HUES64 (cell line): ENCODE data around the gene ANKFY1.
"Not testable (repeated sequence)": the region's sequence is repeated elsewhere in the genome, so short reads cannot be mapped to it uniquely, and the experiment has no call there.

ENCODE experiments used
- H3K27ac ChIP-seq: 2 replicates; pipeline ENCODE4 v1.7.0; 2013; ENCODE audit warnings: low read depth, low read length, inconsistent platforms
- H3K27me3 ChIP-seq: 2 replicates; pipeline ENCODE4 v1.6.1; 2013; ENCODE audit warnings: mild to moderate bottlenecking, low read length; ENCODE audit not compliant: insufficient read depth
- H3K36me3 ChIP-seq: 2 replicates; pipeline ENCODE4 v1.6.1; 2013; ENCODE audit warnings: mild to moderate bottlenecking, low read length; ENCODE audit not compliant: insufficient read depth
- H3K4me1 ChIP-seq: 2 replicates; pipeline ENCODE4 v1.6.1; 2013; ENCODE audit warnings: mild to moderate bottlenecking, low read length, moderate library complexity; ENCODE audit not compliant: insufficient read depth
- H3K4me3 ChIP-seq: 2 replicates; pipeline ENCODE4 v1.5.1; 2013; ENCODE audit warnings: mild to moderate bottlenecking, low read length, moderate library complexity
- H3K9ac ChIP-seq: 2 replicates; pipeline ENCODE4 v1.6.1; 2013; ENCODE audit warnings: mild to moderate bottlenecking, low read depth, low read length
- H3K9me3 ChIP-seq: 2 replicates; pipeline ENCODE4 v1.6.1; 2013; ENCODE audit warnings: low read depth, low read length; ENCODE audit not compliant: insufficient read depth
- WGBS: fragments of 150-250, 120-280 bp; methylation state at CpG from one replicate; pipeline ENCODE4 v1.1.7; 2013; ENCODE audit warnings: missing lambda C conversion rate; 5-methylcytosine and 5-hydroxymethylcytosine counted together

ANKFY1 gene

GRCh38 chr17:4140125-4140524 is 123.7 kb downstream of the ANKFY1 start:
- Histone ChIP-seq H3K27ac (no peak overlapping the region), H3K4me1 (peaks cover 6% of the 10 kb centered on the region; the same call in 1 of the 2 replicates), H3K27me3 (no peaks in the 10 kb centered on the region), H3K36me3 (no peaks in the 10 kb centered on the region; the same call in 1 of the 2 replicates), H3K9me3 (no peaks in the 10 kb centered on the region), H3K9ac (no peak overlapping the region), H3K4me3 (no peak overlapping the region)
- WGBS, result 78% methylated on average over 2 of the region's 2 CpGs

GRCh38 chr17:4138906-4139526 is 124.8 kb downstream of the ANKFY1 start:
- not testable (repeated sequence) for H3K9ac ChIP-seq, H3K27ac ChIP-seq, H3K4me1 ChIP-seq, H3K27me3 ChIP-seq, H3K4me3 ChIP-seq, H3K36me3 ChIP-seq, H3K9me3 ChIP-seq
- 96% methylated on average over 8 of the region's 9 CpGs for WGBS

GRCh38 chr17:4136373-4136772 is 127.4 kb downstream of the ANKFY1 start:
- Histone ChIP-seq H3K27ac (no peak overlapping the region), H3K36me3 (no peaks in the 10 kb centered on the region; the same call in 1 of the 2 replicates), H3K9ac (no peak overlapping the region), H3K9me3 (no peaks in the 10 kb centered on the region), H3K27me3 (no peaks in the 10 kb centered on the region), H3K4me3 (no peak overlapping the region), H3K4me1 (no peaks in the 10 kb centered on the region)
- WGBS, result 96% methylated on average over 6 of the region's 6 CpGs

- Histone ChIP-seq H3K9ac (no peak overlapping the region), H3K9me3 (no peaks in the 10 kb centered on the region), H3K27ac (no peak overlapping the region), H3K4me3 (no peak overlapping the region), H3K27me3 (no peaks in the 10 kb centered on the region), H3K36me3 (no peaks in the 10 kb centered on the region; the same call in 1 of the 2 replicates), H3K4me1 (no peaks in the 10 kb centered on the region)
- 96% methylated on average over 3 of the region's 3 CpGs for WGBS
Observed at GRCh38 chr17:4135489-4135888, 128.3 kb downstream of the ANKFY1 start.

GRCh38 chr17:4134721-4135120 is 129.1 kb downstream of the ANKFY1 start:
- no peaks in the 10 kb centered on the region for H3K9me3 ChIP-seq

GRCh38 chr17:4130715-4131114 is 133.1 kb downstream of the ANKFY1 start:
- H3K36me3 ChIP-seq, result no peaks in the 10 kb centered on the region
- H3K27ac ChIP-seq, result no peak overlapping the region
- 90% methylated on average over 7 of the region's 7 CpGs for WGBS
- H3K9me3 ChIP-seq, result no peaks in the 10 kb centered on the region
- no peak overlapping the region for H3K4me3 ChIP-seq
- no peaks in the 10 kb centered on the region for H3K4me1 ChIP-seq
- H3K27me3 ChIP-seq, result no peaks in the 10 kb centered on the region
- no peak overlapping the region for H3K9ac ChIP-seq

More at GRCh38 chr17:4134721-4135120, 129.1 kb downstream of the ANKFY1 start:
- H3K9ac ChIP-seq, result no peak overlapping the region
- H3K36me3 ChIP-seq, result no peaks in the 10 kb centered on the region
- no peak overlapping the region for H3K27ac ChIP-seq
- no peak overlapping the region for H3K4me3 ChIP-seq
- WGBS, result over 99% methylated on average over 3 of the region's 3 CpGs
- no peaks in the 10 kb centered on the region for H3K27me3 ChIP-seq
- no peaks in the 10 kb centered on the region for H3K4me1 ChIP-seq

GRCh38 chr17:4127555-4127954 is 136.2 kb downstream of the ANKFY1 start:
- Histone ChIP-seq H3K27ac (no peak overlapping the region), H3K4me1 (peaks cover 11% of the 10 kb centered on the region; the same call in 1 of the 2 replicates), H3K9ac (no peak overlapping the region), H3K36me3 (peaks cover 8% of the 10 kb centered on the region), H3K4me3 (no peak overlapping the region), H3K27me3 (no peaks in the 10 kb centered on the region), H3K9me3 (no peaks in the 10 kb centered on the region)
- WGBS, result 94% methylated on average over 6 of the region's 6 CpGs

GRCh38 chr17:4125552-4125951 is 138.2 kb downstream of the ANKFY1 start:
- H3K27me3 ChIP-seq, result no peaks in the 10 kb centered on the region
- H3K36me3 ChIP-seq, result peaks cover 16% of the 10 kb centered on the region
- 96% methylated on average over 1 of the region's 1 CpG for WGBS
- H3K4me3 ChIP-seq, result no peak overlapping the region
- H3K9me3 ChIP-seq, result no peaks in the 10 kb centered on the region
- peak overlapping the region; percentile 57; the same call in 1 of the 2 replicates for H3K27ac ChIP-seq
- peaks cover 11% of the 10 kb centered on the region; the same call in 1 of the 2 replicates for H3K4me1 ChIP-seq
- H3K9ac ChIP-seq, result peak overlapping the region; percentile 16; the same call in 1 of the 2 replicates

GRCh38 chr17:4124999-4125398 is 138.8 kb downstream of the ANKFY1 start:
- no peak overlapping the region for H3K4me3 ChIP-seq
- no peaks in the 10 kb centered on the region for H3K27me3 ChIP-seq
- H3K36me3 ChIP-seq, result peaks cover 18% of the 10 kb centered on the region
- H3K9ac ChIP-seq, result peak overlapping the region; percentile 16
- H3K9me3 ChIP-seq, result no peaks in the 10 kb centered on the region
- peaks cover 11% of the 10 kb centered on the region; the same call in 1 of the 2 replicates for H3K4me1 ChIP-seq
- H3K27ac ChIP-seq, result peak overlapping the region; percentile 57; the same call in 1 of the 2 replicates
- 39% methylated on average over 2 of the region's 2 CpGs for whole genome bisulfite sequencing

GRCh38 chr17:4120332-4120731 is 143.4 kb downstream of the ANKFY1 start:
- H3K9me3 ChIP-seq, result no peaks in the 10 kb centered on the region
- no peak overlapping the region for H3K9ac ChIP-seq
- no peak overlapping the region for H3K27ac ChIP-seq
- no peak overlapping the region for H3K4me3 ChIP-seq
- peaks cover 8% of the 10 kb centered on the region; the same call in 1 of the 2 replicates for H3K4me1 ChIP-seq
- WGBS, result 88% methylated on average over 3 of the region's 3 CpGs
- no peaks in the 10 kb centered on the region for H3K27me3 ChIP-seq
- H3K36me3 ChIP-seq, result peaks cover 46% of the 10 kb centered on the region

- Histone ChIP-seq H3K27ac (no peak overlapping the region), H3K4me1 (no peaks in the 10 kb centered on the region), H3K27me3 (no peaks in the 10 kb centered on the region), H3K9me3 (no peaks in the 10 kb centered on the region), H3K36me3 (peaks cover 51% of the 10 kb centered on the region), H3K4me3 (no peak overlapping the region), H3K9ac (no peak overlapping the region)
- 72% methylated on average over 4 of the region's 4 CpGs for WGBS
Observed at GRCh38 chr17:4119299-4119698, 144.5 kb downstream of the ANKFY1 start.
